K562 (cell line): ENCODE data around the gene RIN3. TPM values are rescaled to one million over a fixed set of nuclear protein-coding genes. Genes with fewer than 3 reads are reported as not detected.
A peak's percentile ranks its signal among the peaks of the same experiment; 100 is the strongest.

ENCODE experiments used
- ATAC-seq: fragments of 200-7000 bp; cut with Tn5 transposase; 3 replicates; pipeline ENCODE4 v1.9.1; 2020; ENCODE audit warnings: moderate library complexity
- BruUV-seq: library from RNA; stranded (reverse); fragments of 400-500 nt; replicated peaks from 2 replicates; lab custom pipeline; 2021; lab: Mats Ljungman, UMichigan
- CTCF ChIA-PET: fragments of 300-600 bp; formaldehyde crosslinking; extraction: SDS; loops from one replicate; lab custom pipeline; 2021; ENCODE audit warnings: low intra/inter-chr PET ratio; lab: Yijun Ruan, JAX
- POLR2A ChIA-PET: fragments of 300-600, 350-650 bp; sonication (Branson Sonifier 250); formaldehyde crosslinking; extraction: SDS; loops from one replicate; lab custom pipeline; 2021; ENCODE audit warnings: antibody characterized with exemption, inconsistent platforms; lab: Yijun Ruan, JAX
- DNase-seq, 4 experiments: peaks; one replicate each; pipeline versions ENCODE4 v3.0.0 to v3.0.0-alpha.2; 2011 to 2018; ENCODE audit warnings: low spot score in 3 of 4, mixed read lengths in 3 of 4; ENCODE audit errors: extremely low read depth in 1 of 4
- FAIRE-seq: peaks from 2 replicates; lab custom pipeline; 2011; peaks lifted over from hg19 to GRCh38; lab: Jason Lieb, UNC
- H2AFZ ChIP-seq: 2 replicates; pipeline ENCODE4 v1.6.0; 2011; ENCODE audit warnings: low read depth, low read length, control low read depth, inconsistent platforms
- H3K27ac ChIP-seq: fragments of 200-600 bp; 3 replicates; pipeline ENCODE4 v1.8.0; 2011; ENCODE audit warnings: low read depth, mild to moderate bottlenecking, control low read depth, inconsistent platforms, low read length, moderate library complexity, mixed read lengths; ENCODE audit errors: extremely low read depth
- H3K27me3 ChIP-seq, 2 experiments: fragments of 300-600 bp in 1 of 2; 2 replicates in 1 of 2; 3 replicates in 1 of 2; pipeline versions ENCODE4 v1.6.0 to v1.8.0; 2011; ENCODE audit warnings: inconsistent platforms in 2 of 2, low read length in 2 of 2, mild to moderate bottlenecking in 1 of 2, mixed read lengths in 1 of 2, moderate library complexity in 1 of 2; ENCODE audit not compliant: control insufficient read depth in 2 of 2, insufficient read depth in 2 of 2
- H3K36me3 ChIP-seq: fragments of 300-600 bp; 3 replicates; pipeline ENCODE4 v1.8.0; 2011; ENCODE audit warnings: mild to moderate bottlenecking, low read length, inconsistent platforms; ENCODE audit not compliant: control insufficient read depth, insufficient read depth
- H3K4me1 ChIP-seq, 2 experiments: fragments of 200-600 bp in 1 of 2; replicated peaks in 1 of 2; 2 replicates in 1 of 2; 3 replicates in 1 of 2; pipeline versions ENCODE4 v1.5.1 to v1.8.0; 2011; ENCODE audit warnings: inconsistent platforms in 2 of 2, low read length in 2 of 2, mild to moderate bottlenecking in 1 of 2, mixed read lengths in 1 of 2, moderate library complexity in 1 of 2; ENCODE audit not compliant: control insufficient read depth in 2 of 2, insufficient read depth in 2 of 2
- H3K4me2 ChIP-seq: 2 replicates; pipeline ENCODE4 v1.6.1; 2011; ENCODE audit warnings: low read length, control low read depth, inconsistent platforms, mixed read lengths; ENCODE audit not compliant: insufficient read depth
- H3K4me3 ChIP-seq: fragments of 200-600 bp; sonication (generic), shearing (Covaris generic); 2 replicates; pipeline ENCODE4 v1.5.1; 2016; ENCODE audit warnings: control low read depth, inconsistent platforms
- H3K79me2 ChIP-seq: fragments of 200-600 bp; 3 replicates; pipeline ENCODE4 v1.8.0; 2011; ENCODE audit warnings: low read length, inconsistent platforms; ENCODE audit not compliant: control insufficient read depth, insufficient read depth
- H3K9ac ChIP-seq, 2 experiments: 2 replicates each; pipeline versions ENCODE4 v1.6.0 to v1.6.1; 2011; ENCODE audit warnings: low read depth in 2 of 2, low read length in 2 of 2, control low read depth in 1 of 2, inconsistent platforms in 1 of 2, mild to moderate bottlenecking in 1 of 2, mixed read lengths in 1 of 2; ENCODE audit not compliant: insufficient read depth in 1 of 2
- H3K9me1 ChIP-seq: one replicate; pipeline ENCODE4 v1.6.0; 2011; ENCODE audit warnings: inconsistent platforms, mild to moderate bottlenecking, low read length, moderate library complexity; ENCODE audit not compliant: control insufficient read depth, insufficient read depth
- H3K9me3 ChIP-seq: replicated peaks from 2 replicates; pipeline ENCODE4 v1.5.1; 2011; ENCODE audit warnings: low read depth, low read length, inconsistent platforms; ENCODE audit not compliant: control insufficient read depth, insufficient read depth
- H4K20me1 ChIP-seq: replicated peaks from 2 replicates; pipeline ENCODE4 v1.6.1; 2011; ENCODE audit warnings: low read length, inconsistent platforms, mixed read lengths; ENCODE audit not compliant: control insufficient read depth, insufficient read depth
- DEAF1 ChIP-seq: fragments of 450-650 bp; formaldehyde crosslinking; IDR thresholded peaks from 2 replicates; pipeline ENCODE4 v1.4.0; 2020; ENCODE audit warnings: mild to moderate bottlenecking, moderate library complexity
- EP300 ChIP-seq: IDR thresholded peaks from 2 replicates; pipeline ENCODE4 v1.6.1; 2012; ENCODE audit warnings: low read length, improper control_type of control experiment
- L3MBTL2 ChIP-seq: fragments of 450-650 bp; IDR thresholded peaks from 2 replicates; pipeline ENCODE4 v1.6.1; 2016; ENCODE audit warnings: mild to moderate bottlenecking, moderate library complexity
- MAX ChIP-seq: sonication (generic); formaldehyde crosslinking; IDR thresholded peaks from 2 replicates; pipeline ENCODE4 v1.9.0; 2022; ENCODE audit warnings: mild to moderate bottlenecking, missing genetic modification reagents
- MECOM ChIP-seq: fragments of 250-450 bp; sonication (Bioruptor Pico); IDR thresholded peaks from 2 replicates; pipeline ENCODE4 v1.8.0; 2022; ENCODE audit warnings: inconsistent platforms
- PHF8 ChIP-seq: fragments of 200-600 bp; sonication (generic); IDR thresholded peaks from 2 replicates; pipeline ENCODE4 v1.6.1; 2012; ENCODE audit warnings: mixed run types, mild to moderate bottlenecking, inconsistent platforms, low read length, moderate library complexity, borderline replicate concordance
- REST ChIP-seq, 2 experiments: fragments of 450-650 bp; formaldehyde crosslinking in 1 of 2; IDR thresholded peaks; 2 replicates each; pipeline versions ENCODE4 v1.4.0 to v1.6.1; 2014 to 2020; ENCODE audit warnings: mild to moderate bottlenecking in 2 of 2, borderline replicate concordance in 1 of 2, low read depth in 1 of 2
- SMC3 ChIP-seq: conservative IDR thresholded peaks from 2 replicates; pipeline ENCODE4 v1.6.1; 2011; ENCODE audit warnings: low read depth, low read length, improper control_type of control experiment; ENCODE audit not compliant: insufficient read depth
- TCF3 ChIP-seq: sonication (generic); formaldehyde crosslinking; IDR thresholded peaks from 2 replicates; pipeline ENCODE4 v1.4.0; 2020; ENCODE audit warnings: mild to moderate bottlenecking, missing genetic modification reagents
- ZNF384 ChIP-seq: IDR thresholded peaks from 2 replicates; pipeline ENCODE4 v1.6.1; 2012; ENCODE audit warnings: low read depth, low read length, improper control_type of control experiment
- ZNF436 ChIP-seq: fragments of 250-450, 450-650 bp; sonication (Bioruptor Pico); formaldehyde crosslinking; IDR thresholded peaks from 2 replicates; pipeline ENCODE4 v1.7.0; 2020; ENCODE audit warnings: mild to moderate bottlenecking
- ZNF695 ChIP-seq: fragments of 450-650 bp; formaldehyde crosslinking; IDR thresholded peaks from 2 replicates; pipeline ENCODE4 v1.4.0; 2020; ENCODE audit warnings: mild to moderate bottlenecking, moderate library complexity
- WGBS: fragments of 100-300 bp; shearing (Covaris generic); methylation state at CpG from one replicate; pipeline ENCODE4 v1.1.6; 2016; ENCODE audit warnings: low coverage, mixed read lengths; ENCODE audit not compliant: insufficient coverage; ENCODE audit errors: missing lambda C conversion rate; 5-methylcytosine and 5-hydroxymethylcytosine counted together
- in situ Hi-C: fragments of 300-500 bp; cut with MboI; formaldehyde crosslinking; loops from 4 replicates; pipeline ENCODE4 v1.15.0; 2018; ENCODE audit warnings: inconsistent platforms, mixed read lengths
- intact Hi-C: fragments of 100-400 bp; cut with micrococcal nuclease; formaldehyde crosslinking; loops from 2 replicates; pipeline ENCODE4 v1.14.2; 2022
- polyA plus RNA-seq, 8 experiments: library from polyadenylated mRNA; depleted of rRNA in 4 of 8; stranded (reverse) in 5 of 8; unstranded in 3 of 8; fragments of >200 nt; fragmentation: Nextera tagmentation in 2 of 8; fragmentation: Illumina TruSeq in 1 of 8; extraction: Ambion mirVana in 2 of 8; extraction: Trizol in 1 of 8; gene quantifications; 2 replicates each; pipeline versions ENCODE4 v1.2.1 to v1.2.3, GENCODE V29; 2011 to 2014; ENCODE audit warnings: inconsistent platforms in 1 of 8, missing spikeins in 1 of 8
- total RNA-seq, 7 experiments: library from RNA; depleted of rRNA in 6 of 7; stranded (reverse); fragments of >200 nt in 6 of 7; fragmentation: Illumina TruSeq in 2 of 7; extraction: Trizol in 2 of 7; gene quantifications; 2 replicates each; pipeline versions ENCODE4 v1.2.1 to v1.2.3, GENCODE V29; 2011 to 2021; ENCODE audit warnings: low replicate concordance in 1 of 7

The RIN3 gene
- total and polyA plus RNA-seq, 9 of the 15 experiments (the other 6 are each of a cell fraction or from before 2014, with no cell fraction given), result 0.01 to 0.49 (median 0.08) TPM; not detected in 5

- WGBS, result 1% methylated on average over 8 of the region's 8 CpGs
- Histone ChIP-seq H3K79me2 (no peaks in the 10 kb centered on the region), H2AFZ (peak overlapping the region; percentile 68), H3K4me2 (no peak overlapping the region), H3K9me1 (peaks cover 3% of the 10 kb centered on the region), H3K27ac (peak overlapping the region; percentile 67; the same call in 2 of the 3 replicates), H4K20me1 (no peaks in the 10 kb centered on the region), H3K4me3 (no peak overlapping the region), H3K9ac (no peak overlapping the region), H3K4me1 (no peaks in the 10 kb centered on the region; a peak in 3 of 5 replicates), H3K9me3 (no peaks in the 10 kb centered on the region), H3K36me3 (no peaks in the 10 kb centered on the region), H3K27me3 (peaks cover 3 to 7% of the 10 kb centered on the region in 2 experiments; a peak in 2 of 5 replicates)
- POLR2A ChIA-PET, result interaction anchor here (0.7 kb wide), 1 partner anchor 1080 kb away, joined by 3 read pairs; no protein-coding TSS in a partner anchor
- FAIRE-seq (no peak), DNase-seq (no peak), ATAC-seq (peak; percentile 35; the same call in 2 of the 3 replicates)
- BruUV-seq, result no TSS peak
- intact Hi-C loops, result no loop called here
- in situ Hi-C loops, result no loop called here
- CTCF ChIA-PET, result no interaction called here
- TF ChIP-seq MECOM, result no peak
- no peak for TF ChIP-seq ZNF384
- peak; percentile 21; the same call in 1 of the 2 replicates for TF ChIP-seq L3MBTL2
- TF ChIP-seq ZNF436, result no peak
- TF ChIP-seq SMC3, result no peak
- TF ChIP-seq TCF3 (CRISPR knock-in tag), result peak; percentile 51
- TF ChIP-seq REST (IDR thresholded peaks at IDR 0.05; ENCODE audit: borderline replicate concordance), result 0 out of 2 replicates have a peak, but pooled peaks have one; percentile 5
- no peak for TF ChIP-seq REST (CRISPR knock-in tag; IDR thresholded peaks at IDR 0.05; ENCODE audit: low read depth)
- TF ChIP-seq MAX (CRISPR knock-in tag), result 0 out of 2 replicates have a peak, but pooled peaks have one; percentile 10
- 0 out of 2 replicates have a peak, but pooled peaks have one; percentile 8 for TF ChIP-seq EP300
- TF ChIP-seq DEAF1 (CRISPR knock-in tag), result no peak
- TF ChIP-seq PHF8, result peak; percentile 29; the same call in 1 of the 2 replicates
- TF ChIP-seq ZNF695 (CRISPR knock-in tag), result no peak
Observed at GRCh38 chr14:92665661-92666110, 152.1 kb downstream of the RIN3 start.
